GM21737 (cell line): Measurements from ENCODE around the gene PROCA1.
"Not testable (repeated sequence)": the region's sequence is repeated elsewhere in the genome, so short reads cannot be mapped to it uniquely, and the experiment has no call there.

Experiments
- ATAC-seq: cut with Tn5 transposase; IDR thresholded peaks from one replicate; pipeline ENCODE4 v1.9.1; 2021; ENCODE audit warnings: mild to moderate bottlenecking, moderate library complexity; ENCODE audit not compliant: unreplicated experiment

Gene PROCA1

DNA sequence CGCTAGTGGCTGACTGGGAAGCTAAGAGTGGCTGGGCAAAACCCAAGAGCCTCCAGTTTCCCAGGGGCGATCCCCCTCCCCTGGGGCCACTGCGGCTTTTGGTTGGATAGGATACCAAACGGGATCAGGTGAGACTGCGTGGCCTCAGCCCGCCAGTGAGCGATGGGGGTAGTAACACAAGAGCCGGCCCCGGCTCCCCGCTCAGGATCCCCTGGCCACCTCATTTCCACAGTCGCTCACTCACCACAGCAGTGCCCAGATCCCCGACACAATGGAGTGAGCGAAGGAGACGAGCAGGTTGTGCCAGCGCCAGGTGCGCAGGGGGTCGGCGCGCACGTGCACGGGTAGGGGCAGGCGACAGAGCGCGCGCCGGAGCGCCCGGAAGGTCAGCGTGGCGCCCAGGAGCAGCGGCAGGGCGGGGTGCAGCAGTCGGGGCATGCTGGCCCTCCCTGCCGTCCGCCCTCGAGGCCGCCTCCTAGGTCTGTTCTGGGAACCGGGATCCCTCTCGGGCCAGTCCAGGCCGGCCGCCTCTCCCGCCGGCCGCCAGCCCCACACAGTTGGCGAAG, 14.1 kb upstream of the PROCA1 start:
- no peak for ATAC-seq

DNA sequence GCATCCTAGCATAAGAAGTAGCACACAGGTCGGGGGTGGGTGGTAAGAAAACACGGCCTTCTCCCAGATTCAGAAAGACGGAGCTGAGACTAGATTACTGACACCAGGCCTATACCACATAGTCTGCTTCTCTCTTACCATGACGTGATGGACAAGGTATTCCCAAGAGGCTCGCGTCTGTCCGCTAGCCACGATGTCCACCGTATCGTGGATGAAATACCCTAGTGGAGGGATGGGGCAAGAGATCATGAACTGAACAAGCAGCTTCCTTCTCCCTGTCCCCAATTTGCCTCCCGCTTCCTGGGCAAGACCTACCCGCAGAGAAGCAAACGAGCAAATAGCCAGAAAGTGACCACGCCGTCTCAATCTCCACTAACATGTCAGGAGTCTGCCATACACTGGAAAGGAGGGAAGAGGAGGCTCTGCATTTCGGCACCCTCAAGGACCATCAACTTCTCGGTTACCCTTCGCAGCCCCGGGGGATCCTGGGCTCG, 13.5 kb upstream of the PROCA1 start:
- ATAC-seq = no peak

DNA sequence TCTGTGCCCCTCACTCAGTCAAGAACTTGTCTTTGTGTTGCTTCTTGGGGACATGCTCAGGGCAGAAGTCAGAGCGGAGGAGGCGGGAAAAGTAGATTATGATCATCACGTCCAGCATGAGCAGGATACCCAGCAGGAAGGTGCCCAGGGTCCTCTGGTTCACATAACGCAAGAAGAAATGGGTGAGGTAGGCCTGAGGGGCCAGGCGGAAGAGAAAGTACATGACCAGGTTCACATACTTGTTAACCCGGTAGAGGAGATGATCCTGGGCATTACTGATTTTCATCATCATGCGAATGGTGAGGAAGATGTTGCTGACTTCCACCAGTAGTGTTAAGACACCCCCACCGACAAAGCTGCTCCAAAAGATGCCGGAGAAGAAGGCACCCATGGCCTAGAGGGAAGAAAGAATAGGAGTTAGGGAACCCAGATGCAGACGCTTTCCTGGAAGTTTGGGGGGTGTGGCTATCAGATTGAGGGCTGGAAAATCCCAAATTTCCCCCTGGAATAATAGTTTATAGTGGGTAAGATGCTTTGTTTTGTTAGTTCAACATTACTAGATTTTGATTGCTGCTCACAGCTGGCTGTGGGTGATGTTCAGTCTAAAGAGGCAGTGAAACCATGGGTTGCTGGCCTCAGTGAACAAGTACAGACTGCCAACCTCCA, 12.9 kb upstream of the PROCA1 start:
- ATAC-seq = no peak

DNA sequence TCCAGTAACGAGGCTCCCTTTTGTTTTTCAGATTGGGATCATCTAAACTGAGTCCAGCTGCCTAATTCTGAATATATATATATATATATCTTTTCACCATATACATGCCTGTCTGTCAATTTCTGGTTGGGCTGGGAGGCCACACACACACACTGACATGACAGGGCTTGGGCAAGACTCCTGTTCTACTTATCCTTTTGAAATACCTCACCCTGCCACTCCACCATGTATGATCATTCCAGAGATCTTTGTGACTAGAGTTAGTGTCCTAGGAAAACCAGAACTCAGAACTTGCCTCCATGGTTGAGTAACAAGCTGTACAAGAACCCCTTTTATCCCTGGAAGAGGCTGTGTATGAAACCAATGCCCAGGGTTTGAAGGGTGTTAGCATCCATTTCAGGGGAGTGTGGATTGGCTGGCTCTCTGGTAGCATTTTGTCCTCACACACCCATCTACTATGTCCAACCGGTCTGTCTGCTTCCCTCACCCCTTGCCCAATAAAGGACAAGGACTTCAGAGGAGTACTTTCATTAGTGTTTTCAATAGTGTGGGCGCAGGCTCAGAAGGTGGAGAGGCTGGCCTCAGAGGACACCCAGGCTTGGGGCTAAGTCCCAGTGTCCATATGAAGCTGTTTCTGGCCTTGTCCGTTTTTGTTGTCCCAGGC, 12.3 kb upstream of the PROCA1 start:
- not testable (repeated sequence) for ATAC-seq

DNA sequence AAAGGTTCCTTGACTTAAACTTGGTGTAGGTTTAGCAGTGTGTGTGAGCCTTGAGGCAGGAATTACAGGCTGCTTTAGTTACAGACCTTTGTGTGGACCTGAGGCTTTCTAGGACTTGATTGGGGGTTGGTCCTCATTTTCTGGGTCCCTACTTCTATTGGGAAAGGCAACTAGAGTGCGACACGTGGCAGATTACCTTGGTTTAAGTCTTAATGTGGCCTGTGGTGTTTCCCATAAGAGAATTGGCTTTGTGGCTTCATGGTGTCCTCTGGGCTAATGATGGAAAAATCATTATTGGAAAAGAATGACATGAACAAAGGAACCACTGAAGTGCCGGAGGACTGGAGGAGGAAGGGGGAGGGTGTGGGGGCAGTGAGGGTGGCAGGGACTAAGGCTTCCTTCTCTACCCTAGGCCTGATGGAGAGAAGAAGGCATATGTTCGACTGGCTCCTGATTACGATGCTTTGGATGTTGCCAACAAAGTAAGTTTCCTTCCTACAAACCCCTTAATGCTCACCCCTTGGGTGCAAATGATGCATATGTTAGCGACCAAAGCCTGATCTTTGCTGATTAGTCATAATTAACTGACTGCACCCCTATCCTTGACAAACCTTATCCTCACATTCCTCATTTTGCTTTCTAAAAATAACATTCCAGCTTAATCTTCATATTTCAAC, 11.6 kb upstream of the PROCA1 start:
- no peak for ATAC-seq

DNA sequence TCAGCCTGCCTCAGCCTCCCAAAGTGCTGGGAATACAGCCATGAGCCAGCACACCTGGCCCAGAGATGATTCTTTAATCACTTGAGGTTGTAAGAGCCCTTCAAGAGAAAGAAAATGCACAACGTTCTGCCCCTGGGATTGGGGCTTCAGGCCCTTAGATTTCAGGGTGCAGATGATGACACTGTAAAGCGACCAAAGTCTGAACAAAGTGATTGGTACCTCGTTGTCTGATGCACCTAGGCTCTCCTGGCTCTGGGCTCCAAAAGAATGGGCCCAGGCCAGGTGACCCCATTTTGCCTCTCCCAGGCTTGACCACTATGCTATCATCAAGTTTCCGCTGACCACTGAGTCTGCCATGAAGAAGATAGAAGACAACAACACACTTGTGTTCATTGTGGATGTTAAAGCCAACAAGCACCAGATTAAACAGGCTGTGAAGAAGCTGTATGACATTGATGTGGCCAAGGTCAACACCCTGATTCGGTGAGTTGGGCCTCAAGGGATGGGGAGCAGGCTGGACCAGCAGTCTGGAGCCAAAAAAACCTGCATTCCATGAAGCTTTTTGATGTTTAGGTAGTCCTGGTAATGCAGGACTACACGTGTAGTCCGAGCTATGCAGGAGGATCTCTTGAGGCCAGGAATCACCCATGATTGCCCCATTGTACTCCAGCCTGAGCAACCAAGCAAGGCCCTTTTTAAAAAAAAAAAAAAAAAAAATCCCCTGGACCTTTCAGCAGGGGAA, 10.9 kb upstream of the PROCA1 start:
- no peak for ATAC-seq

DNA sequence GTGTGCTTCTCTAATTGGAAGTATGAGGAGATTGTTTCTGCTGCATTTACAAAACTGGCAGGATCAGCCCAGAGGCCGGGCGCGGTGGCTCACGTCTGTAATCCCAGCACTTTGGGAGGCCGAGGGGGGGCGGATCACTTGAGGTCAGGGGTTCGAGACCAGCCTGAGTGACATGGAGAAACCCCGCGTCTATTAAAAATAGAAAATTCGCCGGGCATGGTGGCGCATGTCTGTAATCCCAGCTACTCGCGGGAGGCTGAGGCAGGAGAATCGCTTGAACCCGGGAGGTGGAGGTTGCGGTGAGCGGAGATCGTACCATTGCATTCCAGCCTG, 9.3 kb upstream of the PROCA1 start:
- not testable (repeated sequence) for ATAC-seq

DNA sequence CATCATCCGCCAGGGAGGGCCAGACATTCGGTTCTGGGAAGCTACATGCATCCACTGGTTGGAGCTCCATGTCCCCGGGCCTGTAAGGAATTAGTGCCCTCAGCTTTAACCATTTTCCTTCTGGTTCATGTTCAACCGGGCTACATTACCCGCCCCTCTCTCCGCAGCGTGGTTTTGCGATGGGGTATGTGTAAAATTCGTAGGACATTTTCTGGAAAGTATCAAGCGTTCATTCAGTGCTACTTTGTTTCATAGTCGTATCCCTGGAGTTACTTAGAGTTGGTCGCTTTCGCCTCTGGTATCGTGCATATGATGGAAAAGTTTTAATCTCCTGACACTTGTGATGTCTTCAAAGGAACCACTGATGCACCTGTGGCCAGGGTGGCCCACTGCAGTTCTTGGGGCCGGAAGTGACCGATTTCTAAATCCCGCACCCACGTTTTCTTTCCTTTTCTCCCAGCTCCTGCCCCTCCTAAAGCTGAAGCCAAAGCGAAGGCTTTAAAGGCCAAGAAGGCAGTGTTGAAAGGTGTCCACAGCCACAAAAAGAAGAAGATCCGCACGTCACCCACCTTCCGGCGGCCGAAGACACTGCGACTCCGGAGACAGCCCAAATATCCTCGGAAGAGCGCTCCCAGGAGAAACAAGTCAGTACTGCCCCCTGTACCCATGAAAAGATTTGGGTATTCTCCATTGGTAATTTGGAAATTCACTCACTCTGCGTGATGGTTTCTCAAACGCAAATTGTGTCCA, 8.7 kb upstream of the PROCA1 start:
- ATAC-seq = no peak

DNA sequence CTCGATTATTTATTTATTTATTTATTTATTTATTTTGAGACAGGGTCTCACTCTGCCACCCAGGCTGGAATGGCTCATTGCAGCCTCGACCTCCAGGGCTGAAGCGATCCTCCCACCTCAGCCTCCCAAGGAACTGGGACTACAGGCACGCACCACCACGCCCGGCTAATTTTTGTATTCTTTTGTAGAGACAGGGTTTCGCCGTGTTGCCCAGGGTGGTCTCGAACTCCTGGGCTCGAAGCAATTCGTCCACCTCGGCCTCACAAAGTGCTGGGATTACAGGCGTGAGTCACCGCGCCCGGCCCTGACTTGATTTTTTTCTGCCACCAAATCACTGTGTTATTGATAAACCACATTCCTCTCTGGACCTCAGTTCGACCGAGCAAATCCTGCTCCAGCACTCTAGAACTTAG, 7.3 kb upstream of the PROCA1 start:
- ATAC-seq = no peak

DNA sequence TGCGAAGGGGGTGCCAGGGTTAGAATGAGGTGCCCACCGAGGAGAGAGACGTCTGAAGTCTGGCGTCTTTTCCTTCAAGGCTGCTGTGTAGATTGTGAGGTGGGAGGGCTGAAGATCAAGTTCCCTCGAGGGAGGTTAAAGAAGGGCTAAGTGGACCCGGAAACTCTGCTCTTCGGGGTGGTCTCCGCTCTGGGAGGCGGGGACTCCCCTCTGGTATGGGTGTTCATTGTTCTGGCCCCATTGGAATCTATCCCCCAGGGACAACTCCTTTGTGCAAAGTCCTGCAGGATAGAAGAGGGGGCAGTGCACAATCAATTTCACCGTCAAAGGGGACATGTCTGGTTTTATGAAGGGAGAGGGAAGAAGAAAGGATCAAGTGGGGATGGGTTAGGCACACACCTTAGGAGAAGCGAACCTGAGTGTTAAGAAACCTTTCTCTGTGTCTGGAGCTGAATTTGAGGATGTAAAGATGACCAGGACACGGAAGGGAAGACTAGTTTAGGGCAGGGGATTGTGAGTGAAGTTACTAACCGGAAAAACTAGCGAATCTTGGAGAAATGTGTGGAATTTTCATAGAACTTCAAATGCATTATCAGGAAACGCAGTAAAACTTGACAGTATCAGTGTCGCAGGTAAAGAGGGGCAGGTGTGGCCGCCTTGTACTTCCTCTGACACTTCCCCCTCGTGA, 6.8 kb upstream of the PROCA1 start:
- no peak for ATAC-seq

DNA sequence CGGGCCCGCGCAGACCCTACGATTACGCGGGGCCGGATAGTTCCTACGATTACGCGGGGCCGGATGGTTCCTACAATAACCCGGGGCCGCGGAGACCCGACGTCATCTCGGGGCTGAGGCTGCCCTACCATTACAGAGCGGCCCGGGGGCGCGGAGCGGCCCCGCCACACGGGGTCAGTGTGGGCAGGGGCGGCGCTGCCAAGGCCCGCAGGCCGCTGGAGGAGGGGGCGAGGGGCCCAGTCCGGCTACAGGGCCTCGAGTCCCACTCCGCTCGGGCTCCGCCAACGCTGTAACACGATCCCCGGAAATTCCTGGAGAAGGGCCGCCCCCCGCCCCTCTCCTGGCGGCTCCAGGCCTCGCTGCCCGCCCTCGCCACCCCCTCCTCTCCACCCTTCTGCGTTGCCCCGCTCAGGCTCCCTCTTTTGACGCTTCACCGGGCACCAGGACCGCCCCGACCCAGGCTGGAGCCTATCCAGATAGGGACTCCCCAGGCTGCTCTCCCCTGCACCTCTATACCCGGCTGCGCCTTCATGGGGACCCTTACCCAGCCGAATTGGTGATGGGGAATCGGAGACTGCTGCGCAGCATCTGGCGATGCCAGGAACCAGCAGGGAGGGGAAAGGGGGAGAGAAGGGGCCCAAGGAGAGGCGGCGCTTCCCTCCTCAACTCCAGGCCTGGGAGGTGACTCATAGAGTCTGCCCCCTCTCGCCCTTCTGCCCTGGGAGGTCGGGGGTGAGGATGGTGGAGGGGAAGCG, 6.1 kb upstream of the PROCA1 start, which contains the start of gene RAB34:
TSS of gene RAB34 (minus strand) at position 291 of the 755 bp plus-strand sequence. CDS start 602 bp downstream, outside the sequence.
- ATAC-seq = no peak

DNA sequence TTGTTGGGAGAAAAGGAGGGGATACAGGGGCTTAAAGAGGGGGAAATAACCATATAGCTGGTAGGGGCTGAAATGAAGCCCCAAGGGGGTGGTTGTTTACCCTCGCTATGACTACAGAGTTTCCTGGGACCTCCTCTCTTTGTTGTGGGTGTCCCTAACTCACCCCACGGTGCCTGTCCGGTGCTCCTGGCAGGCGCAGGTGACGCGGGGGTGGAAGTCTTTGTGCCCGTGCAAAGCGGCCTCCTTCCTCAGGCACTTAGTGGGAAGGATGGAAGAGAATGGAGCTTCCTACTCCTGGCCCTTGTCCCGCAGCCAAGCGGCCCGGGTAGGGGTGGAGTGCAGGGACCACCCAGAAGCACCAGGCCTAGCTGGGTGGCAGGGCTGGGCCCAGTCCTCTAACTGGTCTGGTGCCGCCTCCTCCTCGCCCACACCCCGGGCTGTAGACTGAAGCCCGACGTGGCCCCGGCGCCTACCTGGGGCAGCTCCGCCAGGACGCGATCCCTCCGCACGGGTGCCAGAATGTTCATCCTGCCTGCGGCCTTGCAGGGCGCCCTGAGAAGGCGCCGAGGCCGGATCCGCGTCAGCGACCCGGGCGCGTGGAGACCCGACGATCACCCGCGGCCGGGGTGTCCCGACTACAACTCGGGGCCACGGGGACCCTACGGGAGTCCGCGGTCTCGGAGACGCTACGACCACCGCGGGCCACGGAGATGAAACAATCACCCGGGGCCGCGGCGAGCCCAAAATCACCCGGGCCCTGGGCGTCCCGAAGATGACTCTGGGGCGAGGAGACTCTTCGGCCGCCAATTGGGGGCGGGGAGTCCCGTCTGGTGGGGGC, 5.3 kb upstream of the PROCA1 start:
- ATAC-seq = no peak

DNA sequence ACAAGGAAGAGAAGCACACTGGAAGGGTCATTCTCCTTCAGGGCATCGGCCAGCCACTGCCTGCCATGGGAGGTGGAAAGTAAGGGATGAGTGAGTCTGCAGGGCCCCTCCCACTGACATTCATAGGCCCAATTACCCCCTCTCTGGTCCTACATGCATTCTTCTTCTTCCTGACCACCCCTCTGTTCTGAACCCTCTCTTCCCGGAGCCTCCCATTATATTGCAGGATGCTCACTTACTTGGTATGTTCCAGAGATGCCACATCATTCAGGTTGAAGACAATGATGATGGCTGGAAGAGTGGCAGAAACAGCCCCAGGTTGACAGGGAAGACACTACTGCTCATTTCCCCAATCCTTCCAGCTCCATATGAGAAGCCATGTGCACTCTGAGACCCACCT, 3.5 kb upstream of the PROCA1 start:
- no peak for ATAC-seq

DNA sequence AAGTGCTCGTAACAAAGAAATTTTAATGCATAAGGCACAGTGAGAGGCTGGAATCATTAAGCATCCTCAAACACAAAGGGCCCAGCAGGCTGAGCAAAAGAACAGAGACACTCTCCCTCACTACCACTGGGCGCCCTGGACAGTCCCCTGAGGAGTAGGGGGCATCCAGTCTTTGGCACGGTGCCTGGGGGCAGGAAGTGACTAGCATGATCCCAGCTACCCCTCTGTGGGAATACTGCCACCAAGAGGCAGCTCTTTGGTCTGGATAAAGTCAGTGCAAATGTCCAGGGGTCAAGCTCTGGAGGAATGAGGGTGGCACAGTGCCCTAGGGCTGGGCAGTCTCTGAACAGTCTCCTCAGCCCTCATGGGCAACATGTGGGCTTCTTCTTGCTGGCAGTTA, 2.6 kb upstream of the PROCA1 start:
- no peak for ATAC-seq

DNA sequence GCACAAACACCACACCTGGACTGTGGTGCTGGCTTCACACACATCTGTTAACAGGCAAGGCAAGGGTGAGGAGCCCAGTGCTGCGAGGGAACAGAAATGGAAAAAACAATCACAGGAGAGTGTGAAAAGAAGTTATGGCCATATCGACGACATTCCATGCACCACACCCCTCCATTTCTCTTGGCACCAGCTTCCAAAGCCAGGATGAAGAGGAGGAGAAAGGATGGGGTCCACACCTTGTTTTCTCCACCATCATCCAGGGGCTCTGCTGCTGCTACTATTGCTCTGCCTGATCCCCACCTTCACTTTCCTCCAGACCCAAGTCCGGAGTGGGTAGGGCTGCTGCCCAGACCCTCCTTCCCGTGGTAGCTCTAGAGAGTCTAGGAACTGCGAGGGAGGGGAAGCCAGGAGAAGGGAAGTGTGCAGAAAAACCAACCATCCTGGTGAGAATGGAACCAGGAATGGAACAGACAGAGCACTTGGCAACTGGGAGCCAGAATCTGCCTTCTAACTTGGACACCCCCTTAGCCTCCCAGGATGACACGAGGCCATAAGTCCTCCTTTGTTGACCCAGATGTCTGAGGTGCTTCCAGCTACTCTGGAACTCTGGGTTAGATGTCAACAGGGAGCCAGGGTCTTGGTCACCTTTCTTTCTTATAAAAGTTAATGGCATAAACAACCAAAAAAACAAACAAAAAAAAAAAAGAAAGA, 1.2 kb upstream of the PROCA1 start:
- no peak for ATAC-seq

DNA sequence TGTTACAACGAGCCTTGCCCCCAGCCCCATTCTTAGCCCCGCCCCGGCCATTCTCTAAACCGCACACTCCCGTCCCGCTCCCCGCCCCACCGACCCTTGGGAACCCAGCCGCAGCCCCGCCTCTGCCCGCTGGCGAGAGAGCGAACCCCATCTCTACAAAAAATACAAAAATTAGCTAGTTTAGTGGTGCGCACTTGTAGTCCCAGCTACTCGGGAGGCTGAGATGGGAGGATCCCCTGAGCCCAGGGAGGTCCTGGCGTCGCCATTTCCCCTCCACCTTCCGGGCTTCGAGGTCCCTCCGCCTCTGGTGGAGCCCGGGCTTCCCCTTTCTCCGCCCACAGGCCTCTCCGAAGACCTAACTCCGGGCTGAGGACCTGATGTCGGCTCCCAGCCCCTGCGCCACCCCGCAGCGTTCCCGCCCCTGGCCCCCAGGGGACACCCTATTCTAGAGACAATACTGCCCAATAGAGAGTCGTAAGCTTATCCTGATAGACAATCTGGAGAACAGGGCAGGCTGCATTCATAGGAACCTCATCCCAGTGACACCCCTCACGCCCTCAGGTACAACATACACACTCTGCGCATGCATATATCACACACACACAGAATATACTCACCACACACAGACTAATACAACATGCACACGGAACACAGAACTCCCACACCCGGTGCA, 480 bp upstream of the PROCA1 start:
- no peak for ATAC-seq
